Fibroblast of skin of right biceps (primary cell): ENCODE measurements around the gene CDKL4.
A peak's percentile ranks its signal among the peaks of the same experiment; 100 is the strongest.
"Not testable (repeated sequence)": the region's sequence is repeated elsewhere in the genome, so short reads cannot be mapped to it uniquely, and the experiment has no call there.

Experiments used
- DNase-seq: peaks from one replicate; pipeline ENCODE4 v3.0.0-alpha.2; 2013

The CDKL4 gene

DNA sequence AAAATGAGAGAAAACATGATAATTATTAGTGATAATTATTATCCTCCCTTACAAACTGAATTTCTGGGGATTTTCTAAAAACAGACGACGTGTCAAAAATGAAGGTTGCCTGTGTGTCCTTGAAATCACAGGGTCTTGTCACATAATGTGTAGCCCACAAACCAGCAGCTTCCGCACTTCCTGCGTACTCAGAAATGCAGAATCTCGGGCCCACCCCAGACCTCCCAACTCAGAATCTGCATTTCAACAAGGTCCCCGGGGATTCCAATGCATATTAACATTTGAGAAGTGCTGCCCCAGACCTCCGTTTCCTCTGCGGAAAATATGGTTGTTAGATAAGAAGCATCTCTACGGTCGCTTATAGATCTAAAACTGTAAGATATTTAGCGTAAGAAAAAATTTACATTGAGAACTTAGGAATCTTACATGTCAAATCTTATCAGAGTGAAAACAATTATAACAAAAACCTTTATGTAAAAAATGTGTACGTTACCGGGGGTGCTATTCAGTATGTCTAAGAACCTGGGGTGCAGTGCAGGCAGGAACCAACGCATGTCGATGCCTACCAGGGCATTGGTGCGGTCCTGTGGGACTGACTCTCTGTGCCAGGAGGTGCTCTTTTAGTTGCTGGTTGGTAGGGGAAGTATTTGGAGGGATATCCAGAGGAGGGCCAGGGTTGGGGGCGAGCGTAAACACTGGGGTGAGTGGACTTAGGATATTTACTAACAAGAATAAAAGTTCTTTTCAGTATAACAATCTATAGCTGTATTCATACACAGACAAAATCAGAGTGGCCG is 15.2 kb downstream of the CDKL4 start:
- no peak for DNase-seq

DNA sequence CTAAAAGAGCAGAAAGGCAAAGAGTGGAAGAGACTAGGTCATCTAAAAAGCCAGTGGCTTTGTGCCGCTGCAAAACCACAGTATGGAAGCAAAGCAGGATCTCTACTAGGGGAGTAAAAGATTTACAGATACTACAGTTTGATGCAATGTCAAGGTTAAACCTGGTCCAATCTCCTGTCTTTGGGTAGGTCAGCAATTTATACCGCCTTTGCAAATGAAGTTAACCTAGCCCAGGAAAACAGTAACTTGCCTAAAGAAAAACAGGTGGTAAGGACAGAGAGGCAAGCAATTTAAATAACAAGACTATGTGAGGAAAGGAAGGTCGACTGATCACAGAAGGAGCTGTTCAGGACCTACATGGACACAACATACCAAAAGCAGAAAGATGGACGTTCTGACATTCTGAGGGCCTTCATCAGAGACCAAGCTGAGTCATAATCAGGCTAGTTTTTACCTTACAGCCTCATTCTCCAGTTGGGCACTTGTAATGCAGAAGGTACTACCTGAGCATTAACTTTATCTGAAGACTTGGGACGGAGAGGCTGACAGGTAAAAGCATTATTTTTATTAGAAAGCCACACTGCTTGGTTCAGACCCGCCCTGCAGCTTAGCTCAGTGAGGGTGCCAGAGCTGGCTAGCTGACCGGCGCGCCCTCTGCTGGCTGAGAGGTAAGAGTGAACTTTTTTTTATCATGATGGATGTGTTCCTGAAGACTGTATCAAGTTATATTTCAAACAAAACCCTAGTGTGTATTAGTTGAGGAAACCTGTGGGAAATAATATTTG is 15.9 kb downstream of the CDKL4 start:
- peak; percentile 62 for DNase-seq

DNA sequence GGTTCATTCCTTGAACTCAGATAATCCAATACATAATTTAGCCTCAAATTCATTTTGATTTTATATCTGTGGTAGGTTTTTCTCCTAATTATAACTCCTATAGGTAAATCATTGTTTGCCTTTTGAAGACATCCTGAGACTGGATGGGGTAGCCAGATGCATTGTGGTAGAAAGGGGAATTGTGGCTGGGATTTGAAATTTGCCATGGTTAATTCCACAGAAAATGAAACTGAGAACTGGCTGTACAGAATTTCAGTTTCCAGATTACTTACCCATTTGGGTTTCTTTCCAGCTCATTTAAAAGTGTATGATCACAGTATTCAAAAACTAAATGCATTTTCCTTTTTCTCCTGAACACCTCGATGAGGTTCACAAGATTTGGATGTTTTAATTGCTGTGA is 18.2 kb downstream of the CDKL4 start:
- no peak for DNase-seq

DNA sequence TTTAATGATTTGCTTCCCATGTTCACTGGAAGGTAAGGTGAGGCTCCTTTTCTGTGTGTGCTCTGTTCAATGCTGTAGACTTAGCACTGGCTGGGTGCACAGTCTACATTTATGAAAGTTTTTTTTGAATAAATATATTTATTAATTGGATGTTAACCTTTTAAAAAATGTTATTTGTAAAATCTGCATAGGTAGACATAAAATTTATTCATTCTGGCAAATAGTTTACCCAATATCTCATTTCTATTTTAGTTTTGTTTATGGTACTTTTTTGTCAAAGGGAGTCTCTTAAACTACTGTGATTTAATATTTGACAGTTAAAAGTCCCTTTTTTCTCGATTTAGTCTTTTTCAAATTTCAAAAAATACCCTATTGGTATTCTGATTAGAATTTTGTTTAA is 19.9 kb downstream of the CDKL4 start:
- DNase-seq, result no peak

- no peak for DNase-seq
Measured at GRCh38 chr2:39221459-39221858, 22.3 kb downstream of the CDKL4 start.

DNA sequence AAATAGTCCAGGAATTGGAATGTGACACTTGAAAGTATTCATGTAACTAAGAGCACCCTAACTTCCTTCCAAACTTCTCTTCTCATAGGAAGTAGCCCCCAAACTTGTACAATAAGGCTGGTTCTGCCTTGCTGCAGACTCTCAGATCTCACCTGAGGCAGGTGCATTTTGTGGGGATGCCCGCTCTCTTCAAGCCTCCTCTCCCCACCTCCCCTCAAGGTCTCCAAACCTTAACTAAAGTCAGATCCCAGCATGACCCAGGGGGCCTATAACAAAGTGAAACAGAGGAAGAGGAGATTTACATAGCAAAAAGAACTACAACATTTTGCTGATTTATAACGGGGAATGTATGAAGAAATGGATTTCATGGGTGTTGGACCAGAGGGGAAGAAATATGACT is 23.6 kb downstream of the CDKL4 start:
- DNase-seq, result no peak

- no peak for DNase-seq
Measured at GRCh38 chr2:39218391-39218790, 25.4 kb downstream of the CDKL4 start.

GRCh38 chr2:39217192-39217550 is 26.6 kb downstream of the CDKL4 start:
- DNase-seq, result no peak

GRCh38 chr2:39216346-39217191 is 27.2 kb downstream of the CDKL4 start:
- no peak for DNase-seq

DNA sequence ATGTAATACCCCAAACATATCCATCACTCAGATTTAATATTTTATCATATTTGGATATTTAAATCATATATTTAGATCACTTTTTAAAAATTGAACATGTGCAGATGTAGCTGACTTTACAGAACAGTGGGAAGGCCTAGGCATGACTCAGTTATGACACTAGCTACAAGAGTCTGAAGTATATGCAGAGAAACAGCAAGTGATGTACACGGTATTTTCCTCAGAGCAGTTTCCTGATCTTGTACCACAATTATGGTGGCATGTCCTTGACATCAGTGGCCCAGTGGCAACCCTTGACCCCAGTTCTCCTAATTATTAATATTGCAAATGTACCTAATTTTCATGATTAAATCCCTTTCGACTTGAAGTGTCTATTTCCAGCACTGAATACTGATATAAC is 28.2 kb downstream of the CDKL4 start:
- DNase-seq, result no peak

DNA sequence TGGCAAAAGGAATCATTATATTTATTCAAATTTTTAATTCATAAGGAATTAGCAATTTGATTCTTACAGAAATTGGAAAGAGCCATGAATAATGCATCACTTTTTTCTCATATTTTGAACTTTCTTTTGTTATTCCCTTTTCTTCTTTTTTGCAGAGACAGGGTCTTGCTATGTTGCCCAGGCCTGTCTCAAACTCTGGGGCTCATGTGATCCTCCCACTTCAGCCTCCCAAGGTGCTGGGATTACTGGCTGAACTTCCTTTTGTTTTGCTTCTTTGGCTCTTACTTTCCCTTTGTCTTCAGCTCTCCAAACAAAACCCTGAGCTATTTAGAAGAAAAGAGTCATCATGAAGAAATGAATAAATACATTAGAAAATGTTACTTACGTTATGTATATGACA is 30.8 kb downstream of the CDKL4 start:
- DNase-seq, result no peak

GRCh38 chr2:39210846-39211245 is 32.9 kb downstream of the CDKL4 start:
- DNase-seq, result no peak

- no peak for DNase-seq
Measured at GRCh38 chr2:39203382-39203781, 40.4 kb downstream of the CDKL4 start.

- no peak for DNase-seq
Measured at GRCh38 chr2:39202639-39203369, 41.0 kb downstream of the CDKL4 start.

DNA sequence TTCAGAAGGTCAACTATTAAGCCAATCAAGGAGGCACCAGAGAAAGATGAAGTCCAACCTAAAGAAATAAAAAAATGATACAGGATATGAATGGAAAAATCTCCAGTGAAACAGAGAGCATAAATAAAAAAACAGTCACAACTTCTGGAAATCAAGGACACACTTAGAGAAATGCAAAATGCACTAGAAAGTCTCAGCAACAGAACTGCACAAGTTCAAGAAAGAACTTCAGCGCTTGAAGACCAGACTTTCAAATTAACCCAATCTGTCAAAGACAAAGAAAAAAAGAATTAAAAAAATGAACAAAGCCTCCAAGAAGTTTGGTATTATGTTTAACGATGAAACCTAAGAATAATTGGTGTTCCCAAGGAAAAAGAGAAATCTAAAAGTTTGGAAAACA is 46.8 kb downstream of the CDKL4 start:
- not testable (repeated sequence) for DNase-seq

DNA sequence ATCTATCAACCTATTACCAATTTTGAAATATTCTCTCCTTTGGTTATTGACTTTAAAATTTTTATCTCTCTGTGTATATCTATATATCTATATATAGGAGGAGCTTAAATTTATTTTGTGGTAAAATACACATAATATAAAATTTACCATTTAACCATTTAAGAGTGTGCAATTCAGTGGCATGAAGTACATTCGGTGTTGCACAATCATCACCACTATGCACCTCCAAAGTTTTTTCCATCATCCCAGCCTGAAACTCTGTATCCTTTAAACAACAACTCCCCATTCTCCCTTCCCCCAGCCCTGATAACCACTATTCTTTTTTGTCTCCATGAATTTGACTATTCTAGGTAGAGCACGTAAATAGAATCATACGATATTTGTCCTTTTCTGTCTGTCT is 49.1 kb downstream of the CDKL4 start:
- DNase-seq, result no peak

DNA sequence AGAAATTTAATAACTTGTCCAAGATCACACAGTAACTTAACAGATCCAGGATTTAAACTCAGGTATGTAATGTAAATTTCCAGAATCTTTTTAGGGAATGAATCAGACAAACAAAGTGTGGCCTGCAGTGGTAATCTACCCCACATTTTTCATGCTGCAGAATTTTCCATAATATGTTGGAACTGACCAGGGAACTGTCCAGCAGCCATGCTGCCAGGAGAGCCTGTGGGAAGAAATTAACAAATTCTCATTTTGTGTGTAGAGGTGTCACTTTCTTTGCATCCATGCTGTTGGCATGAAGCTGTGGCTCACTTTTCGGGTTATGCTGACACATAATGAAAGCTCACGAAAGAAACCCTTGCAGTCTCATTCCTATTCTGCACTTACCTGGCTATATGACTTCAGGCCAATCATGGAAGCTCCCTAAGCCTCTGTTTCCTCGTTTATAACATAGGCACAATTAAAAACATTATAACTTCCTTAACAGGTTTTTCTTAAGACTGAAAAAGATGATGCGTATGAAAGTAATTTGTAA is 54.7 kb downstream of the CDKL4 start:
- no peak for DNase-seq

- no peak for DNase-seq
Measured at GRCh38 chr2:39183673-39184072, 60.1 kb downstream of the CDKL4 start.

GRCh38 chr2:39181297-39181696 is 62.5 kb downstream of the CDKL4 start:
- no peak for DNase-seq

DNA sequence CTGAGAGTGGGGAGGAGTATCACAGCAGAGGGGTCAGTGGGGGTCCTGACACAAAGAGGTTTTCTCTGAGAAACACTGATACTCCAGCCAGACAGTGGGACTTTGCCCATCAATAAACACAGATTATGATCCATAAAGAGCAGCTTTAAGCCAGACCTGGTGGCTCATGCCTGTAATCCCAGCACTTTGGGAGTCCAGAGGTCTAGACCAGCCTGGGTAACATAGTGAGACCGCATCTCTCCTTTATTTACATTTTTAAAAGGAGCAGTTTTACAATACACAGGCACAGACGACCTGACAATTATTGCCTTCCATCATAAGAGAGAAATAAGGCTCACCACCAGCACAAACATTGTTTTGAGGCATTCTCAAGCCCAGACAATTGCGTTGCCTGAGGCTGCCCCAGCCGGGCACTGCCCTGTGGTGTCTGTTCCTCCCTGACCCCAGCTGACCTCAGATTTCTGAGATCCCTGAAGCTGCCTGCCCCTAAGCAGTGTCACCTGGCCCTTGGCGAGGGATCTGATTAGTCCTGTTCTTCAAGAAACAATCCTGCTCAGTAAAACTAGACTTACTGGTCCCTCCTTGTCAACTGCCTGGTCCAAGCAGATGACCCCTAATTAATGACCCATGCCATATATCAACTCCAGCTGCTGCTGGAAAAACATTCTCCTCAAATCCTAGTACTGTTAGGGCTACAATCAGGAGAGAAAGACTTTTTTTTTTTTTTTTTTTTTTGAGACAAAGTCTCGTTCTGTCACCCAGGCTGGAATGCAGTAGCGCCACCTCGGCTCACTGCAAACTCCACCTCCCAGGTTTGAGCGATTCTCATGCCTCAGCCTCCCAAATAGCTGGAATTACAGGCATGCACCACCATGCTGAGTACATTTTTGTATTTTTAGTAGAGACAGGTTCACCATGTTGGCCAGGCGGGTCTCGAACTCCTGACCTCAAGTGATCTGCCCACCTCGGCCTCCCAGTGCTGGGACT is 63.5 kb downstream of the CDKL4 start:
- DNase-seq, result no peak

- DNase-seq, result no peak
Measured at GRCh38 chr2:39178756-39179155, 65.0 kb downstream of the CDKL4 start.
